NCI-H1930 (cell line): Measurements from ENCODE around the gene VTI1B.
"Not testable (repeated sequence)": the region's sequence is repeated elsewhere in the genome, so short reads cannot be mapped to it uniquely, and the experiment has no call there.

Experiments
- DNase-seq, 2 experiments: peaks; one replicate each; lab custom pipeline; 2025; lab: John Stamatoyannopoulos, UW

Gene VTI1B

DNA sequence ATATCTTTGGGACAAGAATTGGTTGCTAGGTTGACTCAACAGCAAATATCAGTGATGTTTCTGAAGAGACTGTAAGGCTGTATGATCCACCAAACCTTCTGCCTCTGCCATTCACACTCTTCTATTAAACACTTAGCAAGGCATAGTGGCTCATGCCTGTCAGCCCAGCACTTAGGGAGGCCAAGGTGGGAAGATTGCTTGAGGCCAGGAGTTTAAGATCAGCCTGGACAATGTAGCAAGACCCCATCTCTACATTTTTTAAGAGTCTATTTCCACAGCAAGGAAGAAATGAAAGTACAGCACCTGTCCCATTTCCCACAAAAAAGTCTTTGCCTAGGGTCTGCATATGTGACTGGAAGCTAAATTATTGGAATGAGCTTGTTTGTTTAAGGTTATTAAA is 46.9 kb downstream of the VTI1B start:
- no peak for DNase-seq

DNA sequence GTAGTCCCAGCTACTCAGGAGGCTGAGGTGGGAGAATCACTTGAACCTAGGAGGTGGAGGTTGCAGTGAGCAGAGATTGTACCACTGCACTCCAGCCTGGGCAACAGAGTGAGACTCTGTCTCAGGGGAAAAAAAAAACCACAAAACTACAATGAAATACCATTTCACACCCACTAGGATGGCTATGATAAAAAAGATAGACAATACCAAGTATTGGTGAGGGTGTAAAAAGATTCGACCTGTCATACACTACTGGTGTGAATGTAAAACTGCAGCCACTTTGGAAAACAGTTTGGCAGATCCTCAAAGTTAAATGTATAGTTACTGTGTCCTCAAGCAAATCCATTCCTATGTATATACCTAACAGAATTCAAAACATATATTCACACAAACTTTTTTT is 48.3 kb downstream of the VTI1B start:
- DNase-seq, result not testable (repeated sequence)

- DNase-seq, result no peak
These were observed 51.3 kb downstream of the VTI1B start for GRCh38 chr14:67623114-67623513.

DNA sequence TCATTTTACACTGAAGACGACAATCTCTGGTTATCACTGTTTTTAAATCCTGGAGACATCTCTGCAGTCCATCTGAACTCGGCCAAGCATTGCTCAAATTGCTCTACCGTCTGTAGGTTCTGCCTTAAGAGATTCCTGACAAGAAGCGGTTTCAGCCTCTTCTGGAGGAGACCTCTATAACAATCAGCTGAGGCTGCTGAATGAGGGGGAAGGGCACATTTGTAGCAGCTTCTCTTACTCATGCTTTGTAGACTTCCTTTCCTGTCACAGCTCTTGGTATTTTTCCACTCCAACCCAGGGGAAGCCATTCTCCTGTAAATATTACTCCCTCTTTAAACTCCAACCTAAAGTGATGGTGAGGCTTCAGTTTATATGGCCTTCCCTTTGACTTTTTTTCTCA is 51.8 kb downstream of the VTI1B start:
- no peak for DNase-seq

- no peak for DNase-seq
These were observed 54.1 kb downstream of the VTI1B start for GRCh38 chr14:67620217-67620785.

- DNase-seq, result peak; percentile 96 to 97
These were observed 54.8 kb downstream of the VTI1B start, which contains the start of gene ARG2 for GRCh38 chr14:67619446-67620216. Gene ARG2, plus strand, starts transcription at chr14:67619920. Its CDS starts 58 bp downstream, at chr14:67619978.

DNA sequence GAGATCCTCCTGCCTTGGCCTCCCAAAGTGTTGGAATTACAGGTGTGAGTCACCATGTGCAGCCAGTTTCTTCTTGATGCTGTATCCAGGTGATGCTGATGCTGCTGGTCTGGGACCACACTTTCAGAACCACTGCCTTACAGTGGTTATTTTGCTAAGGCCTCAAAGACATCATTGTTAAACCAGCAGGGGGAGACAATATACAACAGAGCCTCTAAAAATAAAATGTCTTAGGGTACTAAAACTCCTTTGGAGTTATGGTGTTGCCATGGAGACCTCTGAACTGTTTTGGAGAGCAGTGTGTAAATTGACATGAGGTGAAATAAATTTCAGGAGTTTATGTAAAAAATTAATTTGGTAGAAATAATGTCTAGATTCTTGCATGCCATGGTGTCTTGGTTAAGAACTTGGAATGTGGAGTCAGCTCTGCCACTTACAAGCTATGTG is 55.8 kb downstream of the VTI1B start:
- DNase-seq, result peak; percentile 15 to 44

GRCh38 chr14:67610491-67610890 is 63.9 kb downstream of the VTI1B start:
- no peak for DNase-seq

DNA sequence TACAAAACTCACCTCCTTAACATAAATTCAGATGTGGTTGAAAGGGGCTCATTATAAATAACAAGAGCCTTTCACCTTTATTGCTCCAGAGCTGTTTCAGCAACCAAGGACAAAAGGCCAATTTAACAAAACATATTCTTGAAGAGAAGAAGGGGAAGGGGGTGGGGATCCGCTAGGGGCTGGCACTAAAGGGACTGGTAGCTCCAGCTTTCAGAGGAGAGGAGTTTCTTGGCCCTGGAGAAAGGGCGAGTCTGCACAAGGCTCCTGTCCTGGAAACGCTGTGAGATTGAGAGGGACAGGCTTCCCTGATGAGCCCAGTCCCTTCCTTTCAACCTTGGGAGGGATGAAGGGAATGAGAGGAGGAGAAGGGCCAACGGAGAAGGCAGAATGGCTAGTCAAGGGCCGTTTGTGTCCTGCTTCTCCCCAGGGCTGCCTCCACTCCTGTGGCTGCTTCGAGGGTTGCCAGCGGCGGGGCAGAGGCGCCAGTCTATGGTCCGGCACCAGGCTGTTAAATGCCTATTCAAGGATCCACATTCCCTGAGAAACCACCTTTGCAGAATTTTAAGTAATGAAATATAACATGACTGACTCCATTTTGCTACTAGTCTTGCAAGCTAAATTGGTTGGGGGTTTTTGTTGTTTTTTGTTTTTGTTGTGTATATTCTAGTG is 64.7 kb downstream of the VTI1B start:
- no peak for DNase-seq

DNA sequence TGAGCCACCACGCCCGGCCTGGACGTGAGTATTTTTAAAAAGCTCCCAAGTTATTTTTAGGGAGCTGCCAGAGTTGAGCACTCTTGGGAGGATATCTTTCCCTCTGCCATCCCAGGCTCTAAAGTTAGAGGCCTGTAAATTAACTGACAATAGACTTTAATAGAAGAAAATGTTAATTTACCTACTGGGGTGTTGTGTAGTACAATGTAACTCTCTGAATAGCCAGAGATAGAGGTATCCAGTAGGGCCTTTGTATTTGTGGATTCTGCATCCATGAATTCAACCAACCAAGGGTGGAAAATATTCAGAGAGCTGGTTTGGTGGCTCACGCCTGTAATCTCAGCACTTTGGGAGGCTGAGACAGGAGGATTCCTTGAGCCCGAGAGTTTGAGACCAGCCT is 66.8 kb downstream of the VTI1B start:
- no peak for DNase-seq

GRCh38 chr14:67602995-67603545 is 71.4 kb downstream of the VTI1B start:
- DNase-seq, result no peak

GRCh38 chr14:67602076-67602475 is 72.4 kb downstream of the VTI1B start:
- DNase-seq, result no peak

- not testable (repeated sequence) for DNase-seq
These were observed 73.9 kb downstream of the VTI1B start for GRCh38 chr14:67600562-67600974.

- DNase-seq, result peak; percentile 83 to 89
These were observed 74.5 kb downstream of the VTI1B start, which contains the start of gene PIGH for GRCh38 chr14:67599698-67600561. Gene PIGH, minus strand, starts transcription at chr14:67600268. Its CDS starts 65 bp downstream, at chr14:67600203.
